ENCODE data around the gene APOL4.
"Not testable (repeated sequence)": the region's sequence is repeated elsewhere in the genome, so short reads cannot be mapped to it uniquely, and the experiment has no call there.

Gene APOL4

GRCh38 chr22:36156119-36156514 is 45.5 kb downstream of the APOL4 start:
- Histone ChIP-seq H3K9ac (ENCODE audit: low read length) (no peak overlapping the region), H3K23ac (ENCODE audit: low read length) (no peak overlapping the region), H3K4me2 (ENCODE audit: low read length) (no peak overlapping the region), H2BK120ac (ENCODE audit: low read depth, low read length) (no peak overlapping the region), H3K4ac (ENCODE audit: low read depth, low read length) (no peak overlapping the region), H3K4me1 (ENCODE audit: control insufficient read depth, low read depth, low read length) (peaks cover 11% of the 10 kb centered on the region), H3K36me3 (ENCODE audit: control insufficient read depth, insufficient read depth, low read length) (no peaks in the 10 kb centered on the region), H3K56ac (ENCODE audit: low read length) (peak overlapping the region; percentile 62), H3K27me3 (ENCODE audit: insufficient read depth, low read length, poor library complexity) (no peaks in the 10 kb centered on the region), H3K79me1 (ENCODE audit: low read length) (no peaks in the 10 kb centered on the region), H2BK5ac (ENCODE audit: low read length) (no peak overlapping the region), H2BK15ac (replicated peaks; ENCODE audit: low read depth) (no peak overlapping the region), H4K8ac (ENCODE audit: low read depth, low read length) (no peak overlapping the region), H3K79me2 (ENCODE audit: control insufficient read depth, insufficient read depth, low read length) (no peaks in the 10 kb centered on the region), H3K27ac (ENCODE audit: low read depth, low read length) (no peak overlapping the region), H3K4me3 (ENCODE audit: low read length) (no peak overlapping the region), H3K18ac (ENCODE audit: low read length) (peak overlapping the region; percentile 3), H4K5ac (ENCODE audit: low read length) (no peak overlapping the region), H2AK5ac (ENCODE audit: low read length) (no peak overlapping the region)
- no peak for DNase-seq
- no CpG with 5 or more reads among the region's 8 CpGs for WGBS (ENCODE audit: extremely low coverage, insufficient coverage, low lambda C conversion rate)

GRCh38 chr22:36155702-36156101 is 45.9 kb downstream of the APOL4 start:
- no peak overlapping the region for H2BK5ac ChIP-seq (ENCODE audit: low read length)

GRCh38 chr22:36154423-36154945 is 47.1 kb downstream of the APOL4 start:
- H3K23ac ChIP-seq (ENCODE audit: low read length) = no peak overlapping the region
- no peak overlapping the region for H3K4ac ChIP-seq (ENCODE audit: low read depth, low read length)
- no peaks in the 10 kb centered on the region for H3K79me1 ChIP-seq (ENCODE audit: low read length)
- no peak overlapping the region for H3K56ac ChIP-seq (ENCODE audit: low read length)
- no peak for DNase-seq
- no peak overlapping the region for H4K8ac ChIP-seq (ENCODE audit: low read depth, low read length)
- H3K79me2 ChIP-seq (ENCODE audit: control insufficient read depth, insufficient read depth, low read length) = no peaks in the 10 kb centered on the region
- H3K4me3 ChIP-seq (ENCODE audit: low read length) = no peak overlapping the region
- no peak overlapping the region for H3K9ac ChIP-seq (ENCODE audit: low read length)
- H2BK120ac ChIP-seq (ENCODE audit: low read depth, low read length) = no peak overlapping the region
- WGBS (ENCODE audit: extremely low coverage, insufficient coverage, low lambda C conversion rate) = no CpG with 5 or more reads among the region's 3 CpGs
- peaks cover 2% of the 10 kb centered on the region for H3K4me1 ChIP-seq (ENCODE audit: control insufficient read depth, low read depth, low read length)
- no peak overlapping the region for H3K27ac ChIP-seq (ENCODE audit: low read depth, low read length)
- H3K36me3 ChIP-seq (ENCODE audit: control insufficient read depth, insufficient read depth, low read length) = no peaks in the 10 kb centered on the region
- no peak overlapping the region for H2AK5ac ChIP-seq (ENCODE audit: low read length)
- H3K18ac ChIP-seq (ENCODE audit: low read length) = no peak overlapping the region
- H4K5ac ChIP-seq (ENCODE audit: low read length) = no peak overlapping the region
- H2BK15ac ChIP-seq (replicated peaks; ENCODE audit: low read depth) = no peak overlapping the region
- no peak overlapping the region for H3K4me2 ChIP-seq (ENCODE audit: low read length)
- no peak overlapping the region for H2BK5ac ChIP-seq (ENCODE audit: low read length)
- H3K27me3 ChIP-seq (ENCODE audit: insufficient read depth, low read length, poor library complexity) = no peaks in the 10 kb centered on the region

More at GRCh38 chr22:36155702-36156101, 45.9 kb downstream of the APOL4 start:
- Histone ChIP-seq H2AK5ac (ENCODE audit: low read length) (peak overlapping the region; percentile 90), H3K27ac (ENCODE audit: low read depth, low read length) (no peak overlapping the region), H3K18ac (ENCODE audit: low read length) (no peak overlapping the region), H3K56ac (ENCODE audit: low read length) (peak overlapping the region; percentile 1), H4K5ac (ENCODE audit: low read length) (no peak overlapping the region), H3K4ac (ENCODE audit: low read depth, low read length) (peak overlapping the region; percentile 41), H3K79me2 (ENCODE audit: control insufficient read depth, insufficient read depth, low read length) (no peaks in the 10 kb centered on the region), H2BK15ac (replicated peaks; ENCODE audit: low read depth) (no peak overlapping the region), H3K23ac (ENCODE audit: low read length) (no peak overlapping the region), H3K9ac (ENCODE audit: low read length) (no peak overlapping the region), H4K8ac (ENCODE audit: low read depth, low read length) (no peak overlapping the region), H3K27me3 (ENCODE audit: insufficient read depth, low read length, poor library complexity) (no peaks in the 10 kb centered on the region), H3K79me1 (ENCODE audit: low read length) (no peaks in the 10 kb centered on the region), H3K4me1 (ENCODE audit: control insufficient read depth, low read depth, low read length) (peaks cover 8% of the 10 kb centered on the region), H2BK120ac (ENCODE audit: low read depth, low read length) (no peak overlapping the region), H3K36me3 (ENCODE audit: control insufficient read depth, insufficient read depth, low read length) (no peaks in the 10 kb centered on the region), H3K4me3 (ENCODE audit: low read length) (no peak overlapping the region), H3K4me2 (ENCODE audit: low read length) (no peak overlapping the region)
- WGBS (ENCODE audit: extremely low coverage, insufficient coverage, low lambda C conversion rate) = no CpG with 5 or more reads among the region's 7 CpGs
- no peak for DNase-seq

GRCh38 chr22:36153501-36154422 is 47.8 kb downstream of the APOL4 start:
- no CpG with 5 or more reads among the region's 12 CpGs for WGBS (ENCODE audit: extremely low coverage, insufficient coverage, low lambda C conversion rate)
- H3K4ac ChIP-seq (ENCODE audit: low read depth, low read length) = no peak overlapping the region
- H2AK5ac ChIP-seq (ENCODE audit: low read length) = no peak overlapping the region
- H4K5ac ChIP-seq (ENCODE audit: low read length) = no peak overlapping the region
- no peak overlapping the region for H3K27ac ChIP-seq (ENCODE audit: low read depth, low read length)
- H3K79me1 ChIP-seq (ENCODE audit: low read length) = no peaks in the 10 kb centered on the region
- peaks cover 2% of the 10 kb centered on the region for H3K4me1 ChIP-seq (ENCODE audit: control insufficient read depth, low read depth, low read length)
- no peak overlapping the region for H3K23ac ChIP-seq (ENCODE audit: low read length)
- no peak overlapping the region for H4K8ac ChIP-seq (ENCODE audit: low read depth, low read length)
- H2BK15ac ChIP-seq (replicated peaks; ENCODE audit: low read depth) = no peak overlapping the region
- no peak overlapping the region for H2BK120ac ChIP-seq (ENCODE audit: low read depth, low read length)
- no peaks in the 10 kb centered on the region for H3K79me2 ChIP-seq (ENCODE audit: control insufficient read depth, insufficient read depth, low read length)
- H3K36me3 ChIP-seq (ENCODE audit: control insufficient read depth, insufficient read depth, low read length) = no peaks in the 10 kb centered on the region
- no peak overlapping the region for H2BK5ac ChIP-seq (ENCODE audit: low read length)
- no peak for DNase-seq
- no peaks in the 10 kb centered on the region for H3K27me3 ChIP-seq (ENCODE audit: insufficient read depth, low read length, poor library complexity)
- H3K4me2 ChIP-seq (ENCODE audit: low read length) = no peak overlapping the region
- no peak overlapping the region for H3K56ac ChIP-seq (ENCODE audit: low read length)
- H3K4me3 ChIP-seq (ENCODE audit: low read length) = no peak overlapping the region
- no peak overlapping the region for H3K9ac ChIP-seq (ENCODE audit: low read length)
- no peak overlapping the region for H3K18ac ChIP-seq (ENCODE audit: low read length)

- not testable (repeated sequence) for H3K36me3 ChIP-seq (ENCODE audit: control insufficient read depth, insufficient read depth, low read length); H2BK120ac ChIP-seq (ENCODE audit: low read depth, low read length); H3K4ac ChIP-seq (ENCODE audit: low read depth, low read length); H3K4me2 ChIP-seq (ENCODE audit: low read length); H3K79me1 ChIP-seq (ENCODE audit: low read length); H3K56ac ChIP-seq (ENCODE audit: low read length); H3K9ac ChIP-seq (ENCODE audit: low read length); H2BK5ac ChIP-seq (ENCODE audit: low read length); H3K79me2 ChIP-seq (ENCODE audit: control insufficient read depth, insufficient read depth, low read length); H4K5ac ChIP-seq (ENCODE audit: low read length); H3K4me3 ChIP-seq (ENCODE audit: low read length); H3K4me1 ChIP-seq (ENCODE audit: control insufficient read depth, low read depth, low read length); H3K27me3 ChIP-seq (ENCODE audit: insufficient read depth, low read length, poor library complexity); H4K8ac ChIP-seq (ENCODE audit: low read depth, low read length); H3K27ac ChIP-seq (ENCODE audit: low read depth, low read length); DNase-seq; H3K18ac ChIP-seq (ENCODE audit: low read length); H3K23ac ChIP-seq (ENCODE audit: low read length); H2AK5ac ChIP-seq (ENCODE audit: low read length); H2BK15ac ChIP-seq (replicated peaks; ENCODE audit: low read depth)
- WGBS (ENCODE audit: extremely low coverage, insufficient coverage, low lambda C conversion rate) = no CpG with 5 or more reads among the region's 4 CpGs
These were observed 48.8 kb downstream of the APOL4 start for GRCh38 chr22:36152821-36153220.

Data from mesendoderm (in vitro differentiated cells).